T-helper 9 cell (primary cell): Measurements from ENCODE around the gene C11orf42.

Experiments used
- DNase-seq: peaks from one replicate; pipeline ENCODE4 v3.0.0-alpha.2; 2020
- total RNA-seq, 2 donors: gene quantifications; one replicate each; lab custom pipeline; 2026; lab: John Stamatoyannopoulos, UW

C11orf42 gene
- total RNA-seq: 0 reads per million in 2 donors

- DNase-seq: no peak
Observed at GRCh38 chr11:6205366-6205765, at the start of gene C11orf42. Gene C11orf42, plus strand, starts transcription at chr11:6205557. Its CDS starts 59 bp downstream, at chr11:6205616.

DNA sequence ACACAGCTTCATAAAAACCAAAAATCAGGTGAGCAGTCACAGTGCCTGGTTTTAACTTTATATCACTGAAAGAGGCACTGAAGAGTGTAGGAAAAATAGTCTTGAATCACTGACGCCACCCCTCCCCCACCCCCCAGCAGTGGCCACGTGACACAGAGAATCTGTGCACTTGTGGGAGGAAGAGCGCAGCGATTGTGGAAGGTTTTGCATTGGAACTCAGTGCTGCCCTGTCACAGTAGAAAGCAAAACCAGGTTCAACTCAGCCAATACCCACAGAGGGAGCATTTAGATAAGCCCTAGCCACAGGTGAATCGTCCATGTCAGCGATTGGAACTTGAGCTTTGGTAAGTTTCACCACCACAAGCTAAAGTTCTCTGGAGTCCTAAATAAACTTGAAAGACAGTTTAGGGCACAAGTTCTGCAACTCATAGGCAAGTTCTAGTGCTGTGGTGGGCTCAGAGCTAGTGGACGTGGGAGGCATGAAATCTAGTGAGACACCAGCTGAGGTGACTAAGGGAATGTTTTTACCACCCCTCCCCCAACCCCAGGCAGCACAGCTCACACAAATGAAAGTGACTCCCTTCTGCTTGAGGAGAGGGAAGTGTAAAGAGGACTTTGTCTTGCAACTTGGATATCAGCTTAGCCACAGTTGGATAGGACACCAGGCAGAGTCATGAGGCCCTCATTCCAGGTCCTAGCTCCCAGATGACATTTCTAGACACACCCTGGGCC, 48.6 kb upstream of the C11orf42 start:
- no peak for DNase-seq

- no peak for DNase-seq
Observed at GRCh38 chr11:6170226-6170625, 35.1 kb upstream of the C11orf42 start, which contains the start of gene OR52B2. Gene OR52B2, minus strand, starts transcription at chr11:6170326. Its CDS starts 0 bp downstream, at chr11:6170326.

- no peak for DNase-seq
Observed at GRCh38 chr11:6175440-6175839, 29.9 kb upstream of the C11orf42 start.

- no peak for DNase-seq
Observed at GRCh38 chr11:6191742-6192141, 13.6 kb upstream of the C11orf42 start.

DNA sequence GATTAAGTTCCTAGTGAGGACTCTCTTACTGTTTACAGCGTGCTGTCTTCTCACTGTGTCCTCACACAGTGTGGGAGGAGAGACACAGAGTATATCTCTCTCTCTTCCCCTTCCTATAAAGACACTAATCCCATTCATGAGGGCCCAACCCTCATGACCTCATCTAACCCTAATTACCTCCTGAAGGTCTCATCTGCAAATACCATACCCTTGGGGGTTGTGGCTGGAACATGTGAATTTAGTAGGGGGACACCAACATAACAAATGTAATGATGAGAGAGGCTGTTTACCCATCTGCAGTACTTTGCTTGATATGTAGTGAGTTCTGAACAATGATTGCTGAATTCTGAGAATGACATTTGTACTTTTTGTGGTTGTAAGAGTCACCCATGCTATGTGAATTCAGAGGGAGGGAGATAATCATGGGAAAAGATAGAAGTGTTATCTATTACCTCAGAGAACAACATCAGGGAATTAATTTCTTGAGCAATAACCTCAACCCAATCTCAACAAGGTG, 11.2 kb upstream of the C11orf42 start:
- no peak for DNase-seq

GRCh38 chr11:6196396-6196795, 9.0 kb upstream of the C11orf42 start:
- DNase-seq: no peak

DNA sequence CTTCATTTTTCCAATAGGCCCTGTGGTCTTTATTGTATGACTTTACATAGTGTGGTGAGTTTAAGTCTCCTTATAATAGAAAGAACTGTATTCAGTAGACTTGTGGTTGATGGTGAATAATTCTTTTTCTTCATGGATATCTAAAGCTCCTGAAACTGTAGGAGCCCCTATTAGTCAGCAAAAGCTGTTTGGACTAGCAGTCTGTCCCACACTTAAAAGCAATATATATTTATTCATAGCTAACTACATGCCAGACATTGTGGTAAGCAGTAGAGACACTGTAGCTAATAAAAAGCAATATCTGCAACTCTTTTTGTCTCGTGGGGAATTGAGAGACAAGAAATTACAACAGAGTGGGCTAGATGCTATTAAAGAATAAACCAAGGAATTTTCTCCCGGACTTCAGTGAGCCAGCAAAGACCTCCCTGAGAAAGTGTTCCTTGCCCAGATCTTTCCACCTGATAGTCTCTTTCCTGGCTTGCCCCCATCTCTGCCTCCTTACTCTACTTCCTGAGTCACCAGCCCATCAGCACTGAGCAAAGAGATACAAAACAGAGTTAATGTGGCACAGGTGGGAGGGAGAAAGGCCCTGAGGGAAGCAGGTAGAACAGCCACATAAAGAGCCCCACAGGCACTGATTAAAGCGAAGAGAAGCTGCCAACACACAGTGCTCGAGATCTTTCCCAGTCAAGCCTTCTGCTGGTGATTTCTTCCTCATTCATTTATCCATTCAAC, 7.7 kb upstream of the C11orf42 start:
- DNase-seq: no peak

GRCh38 chr11:6199174-6199810, 6.1 kb upstream of the C11orf42 start, which contains the start of gene OR52W1:
Gene OR52W1, plus strand, starts transcription at chr11:6199224. Its CDS starts 0 bp downstream, at chr11:6199224.
- no peak for DNase-seq

- no peak for DNase-seq
Observed at GRCh38 chr11:6200975-6201374, 4.4 kb upstream of the C11orf42 start.

DNA sequence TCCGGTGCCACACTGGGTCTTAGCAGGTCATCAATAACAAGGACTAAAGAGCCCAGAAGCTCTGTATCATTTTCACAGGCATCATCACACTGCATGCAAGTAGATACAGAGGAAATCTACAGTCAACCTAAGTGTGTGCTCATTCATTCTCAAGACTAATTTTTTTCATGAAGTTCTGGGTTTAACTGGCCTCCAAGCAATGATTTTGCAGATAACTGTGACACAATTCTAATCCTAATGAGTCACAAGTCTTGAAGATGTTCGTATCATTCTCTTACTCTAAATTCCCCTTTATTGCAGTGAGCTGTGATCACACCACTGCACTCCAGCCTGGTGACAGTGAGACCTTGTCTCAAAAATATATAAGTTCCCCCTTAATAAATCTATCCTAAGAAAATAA, 3.9 kb upstream of the C11orf42 start:
- no peak for DNase-seq

- no peak for DNase-seq
Observed at GRCh38 chr11:6202041-6202440, 3.3 kb upstream of the C11orf42 start.

DNA sequence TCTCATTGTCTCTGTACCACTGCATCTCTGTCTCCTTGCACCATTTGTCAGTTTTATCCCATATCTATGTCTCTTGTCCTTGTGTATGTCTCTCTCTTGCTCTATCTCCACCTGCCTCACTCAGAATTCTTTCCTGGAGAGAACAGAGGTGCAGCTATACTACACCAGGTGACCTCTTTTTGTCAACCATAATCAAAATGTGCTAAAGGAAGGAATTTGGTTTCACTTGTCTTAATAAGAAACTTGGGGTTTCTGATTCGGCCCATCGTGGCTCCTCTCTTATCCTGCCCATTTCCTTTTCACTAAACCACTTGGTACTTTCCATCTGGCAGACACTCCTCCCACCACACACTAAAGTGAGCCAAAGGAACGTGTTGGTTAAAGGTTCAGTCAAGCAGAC, 2.0 kb upstream of the C11orf42 start:
- no peak for DNase-seq

GRCh38 chr11:6204706-6205105, 651 bp upstream of the C11orf42 start:
- DNase-seq: no peak

DNA sequence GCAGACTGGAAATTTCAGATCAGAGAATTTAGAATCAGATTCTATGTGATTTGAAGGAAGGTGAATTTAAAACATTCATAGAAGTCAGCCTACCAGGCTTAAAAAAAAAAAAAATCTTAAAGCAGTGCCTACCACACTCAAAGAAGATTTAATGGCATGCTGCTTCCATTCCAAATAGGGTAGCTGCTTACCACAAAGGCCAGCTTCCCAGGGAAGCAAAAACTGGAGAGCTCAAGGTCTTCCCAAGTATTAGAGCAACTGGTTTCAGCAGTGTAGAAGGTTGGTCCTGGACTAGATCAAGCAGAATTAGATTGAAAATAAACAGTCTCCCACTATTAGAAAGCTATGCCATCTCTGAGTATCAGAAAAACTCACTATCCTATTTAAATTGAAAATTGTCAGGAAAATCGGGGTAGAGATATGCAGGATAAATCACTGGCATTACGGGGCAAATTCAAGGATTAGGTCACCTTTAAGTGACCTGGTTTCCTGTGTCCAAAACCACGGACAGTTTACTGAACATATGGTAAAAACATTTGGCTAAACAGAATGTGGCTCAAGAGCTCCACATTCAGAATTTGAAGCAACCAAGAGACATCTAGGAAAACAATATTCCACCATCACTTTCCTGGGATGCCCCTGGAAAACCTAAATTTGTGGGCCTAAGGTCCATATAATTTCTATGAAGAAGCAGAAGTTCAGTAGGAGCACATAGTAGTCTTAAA, 1.3 kb downstream of the C11orf42 start:
- DNase-seq: no peak

DNA sequence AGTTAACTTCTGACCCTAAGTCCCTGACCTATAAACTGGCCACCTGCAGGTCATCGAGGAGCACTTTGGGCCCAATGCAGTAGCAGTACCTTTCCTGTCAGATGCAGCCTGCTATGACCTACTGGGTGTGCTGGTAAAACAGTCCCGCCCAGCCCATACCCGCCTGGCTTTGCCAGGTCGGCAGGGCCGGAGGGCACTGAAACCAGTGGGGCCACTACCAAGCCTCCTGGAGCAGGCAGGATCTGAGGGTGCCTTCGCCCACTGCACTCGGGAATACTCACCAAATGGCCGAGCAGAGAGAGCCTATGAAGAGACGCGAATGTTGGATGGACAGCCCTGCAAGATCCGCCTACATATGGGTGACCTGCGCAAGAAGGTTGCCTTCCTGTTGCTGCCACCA, 4.4 kb downstream of the C11orf42 start:
- DNase-seq: no peak

- DNase-seq: no peak
Observed at GRCh38 chr11:6210274-6210955, 5.1 kb downstream of the C11orf42 start.

- no peak for DNase-seq
Observed at GRCh38 chr11:6214530-6214929, 9.2 kb downstream of the C11orf42 start.

DNA sequence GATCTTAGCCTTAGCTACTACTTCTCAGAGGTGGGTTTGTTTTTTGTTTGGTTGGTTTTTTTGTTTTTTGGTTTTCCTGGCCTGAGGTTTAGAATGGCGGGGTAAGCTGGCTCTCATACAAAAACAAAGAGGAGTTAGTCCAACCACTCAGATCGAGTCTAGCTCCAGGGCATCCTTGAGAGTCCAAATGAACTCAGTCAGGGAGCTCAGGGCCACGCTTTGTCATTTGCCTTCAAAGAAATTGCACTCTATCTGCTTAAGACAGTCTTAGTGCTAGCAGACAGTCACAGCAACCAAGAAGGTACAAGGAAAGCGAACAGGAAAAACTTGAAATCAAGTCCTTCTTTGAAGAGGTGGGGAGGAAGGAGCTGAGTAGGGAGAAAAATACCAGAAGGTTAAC, 11.1 kb downstream of the C11orf42 start:
- DNase-seq: no peak

DNA sequence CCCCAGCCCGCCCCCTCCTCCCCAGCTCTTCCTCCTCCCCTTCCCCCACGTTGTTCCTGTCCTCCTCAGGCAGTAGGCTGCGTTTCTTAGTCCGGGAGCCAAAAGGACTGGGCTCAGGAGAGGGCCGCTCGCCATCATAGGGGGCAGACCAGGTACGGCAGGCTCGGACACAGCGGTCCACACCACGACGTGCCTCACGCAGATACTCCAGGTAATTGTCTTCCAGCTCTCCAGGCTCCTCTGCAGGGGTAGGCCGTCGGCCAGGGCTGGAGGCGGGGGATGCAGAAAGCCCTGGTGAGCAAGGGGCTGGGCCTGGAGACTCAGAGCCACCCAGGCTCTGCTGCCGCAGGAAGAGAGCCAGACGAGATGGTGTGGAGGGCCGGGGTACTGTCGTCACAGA, 12.4 kb downstream of the C11orf42 start:
- no peak for DNase-seq

DNA sequence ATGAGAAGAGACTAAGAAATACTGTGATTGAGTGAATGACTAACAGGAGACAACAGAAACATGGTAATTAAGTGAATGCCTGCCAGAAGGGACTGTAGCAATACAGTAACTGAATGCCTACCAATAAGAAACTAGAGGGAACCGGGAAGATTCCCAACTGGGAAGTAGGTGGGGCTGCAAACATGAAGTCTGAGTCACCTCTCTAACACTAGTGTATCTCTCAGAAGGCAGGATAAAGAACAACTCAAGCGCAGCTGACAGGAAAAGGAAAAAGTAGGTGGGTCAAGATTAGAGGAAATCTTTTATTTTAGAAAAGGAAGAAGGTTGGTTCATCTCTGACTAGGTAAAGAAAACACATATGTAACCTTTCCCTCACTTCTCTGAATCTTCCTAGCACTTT, 14.0 kb downstream of the C11orf42 start:
- no peak for DNase-seq

DNA sequence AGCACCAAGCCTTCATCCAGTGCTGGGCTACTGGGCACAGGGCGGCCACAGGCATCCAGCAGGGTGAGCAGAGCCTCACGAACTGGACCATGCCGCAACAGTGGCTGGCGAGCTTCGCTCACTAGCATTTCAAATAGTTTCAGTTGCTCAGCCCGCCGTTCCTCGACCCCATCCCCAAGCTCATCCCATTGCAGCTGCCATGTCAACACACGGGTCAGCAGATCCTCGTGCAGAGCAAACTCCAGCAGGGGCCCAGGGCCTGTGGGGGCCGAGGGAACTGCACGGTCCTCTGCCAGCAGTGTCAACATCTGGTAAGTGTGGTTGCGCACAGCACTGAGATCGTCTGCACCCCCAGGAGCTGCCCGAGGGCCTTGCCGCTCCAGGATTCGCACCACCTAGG, 18.5 kb downstream of the C11orf42 start:
- DNase-seq: no peak
